Measurements from ENCODE around the gene CEACAM19. TPM values are rescaled to one million over a fixed set of nuclear protein-coding genes. Genes with fewer than 3 reads are reported as not detected.

The CEACAM19 gene
- total RNA-seq, 1 experiment from 2014 or later: 1.2 TPM

GRCh38 chr19:44698492-44699201 is 27.4 kb downstream of the CEACAM19 start, which contains the start of gene CEACAM16:
Gene CEACAM16 (plus strand): TSS chr19:44699151. CDS start chr19:44701457, 2,306 bp downstream.
- no peaks in the 10 kb centered on the region for H3K27me3 ChIP-seq (ENCODE audit: control insufficient read depth, insufficient read depth, low read length)
- in situ Hi-C loops (cut with HindIII; ENCODE audit: low pct_unique_long_range_greater_than_20kb, low sequenced_read_pairs) (no loop called here), intact Hi-C loops (cut with micrococcal nuclease; ENCODE audit: unreplicated experiment) (no loop called here)
- no peak for TF ChIP-seq SIN3A (IDR thresholded peaks at IDR 0.05; ENCODE audit: borderline replicate concordance, insufficient read depth, low read depth, low read length)
- no peak for TF ChIP-seq TCF7L2 (IDR thresholded peaks at IDR 0.05; ENCODE audit: low read depth, low read length)
- no peak for TF ChIP-seq CTCF (IDR thresholded peaks at IDR 0.05)
- TF ChIP-seq POLR2AphosphoS5 (IDR thresholded peaks at IDR 0.05; ENCODE audit: low read depth, low read length): no peak
- no peak for TF ChIP-seq REST (IDR thresholded peaks at IDR 0.05; ENCODE audit: insufficient read depth in 1 of 2, low read depth in 2 of 2, low read length in 1 of 2)
- ATAC-seq: no peak
- H3K27ac ChIP-seq (ENCODE audit: low read length): no peak within 1 kb of the TSS
- H3K36me3 ChIP-seq (ENCODE audit: control insufficient read depth, insufficient read depth, low read length): no peaks in the 10 kb centered on the region
- CTCF ChIA-PET: no interaction called here
- H3K4me1 ChIP-seq (ENCODE audit: control insufficient read depth, insufficient read depth, low read length): no peaks in the 10 kb centered on the region
- no peaks in the 10 kb centered on the region for H3K9me3 ChIP-seq (ENCODE audit: control insufficient read depth, insufficient read depth, low read depth, low read length)
- BruUV-seq (replicated peaks): no TSS peak
- DNase-seq (ENCODE audit: low read depth, low spot score): no peak
- POLR2A ChIA-PET: no interaction called here
- no peak within 1 kb of the TSS for H3K4me3 ChIP-seq (ENCODE audit: low read depth in 2 of 2, low read length in 2 of 2)

GRCh38 chr19:44700547-44700946 is 29.3 kb downstream of the CEACAM19 start:
- Histone ChIP-seq H3K36me3 (ENCODE audit: control insufficient read depth, insufficient read depth, low read length) (no peaks in the 10 kb centered on the region), H3K4me3 (ENCODE audit: low read depth in 2 of 2, low read length in 2 of 2) (no peak overlapping the region), H3K9me3 (ENCODE audit: control insufficient read depth, insufficient read depth, low read depth, low read length) (no peaks in the 10 kb centered on the region), H3K4me1 (ENCODE audit: control insufficient read depth, insufficient read depth, low read length) (no peaks in the 10 kb centered on the region), H3K27ac (ENCODE audit: low read length) (no peak overlapping the region; the same call in 1 of the 2 replicates), H3K27me3 (ENCODE audit: control insufficient read depth, insufficient read depth, low read length) (no peaks in the 10 kb centered on the region)
- in situ Hi-C loops (cut with HindIII; ENCODE audit: low pct_unique_long_range_greater_than_20kb, low sequenced_read_pairs) (no loop called here), intact Hi-C loops (cut with micrococcal nuclease; ENCODE audit: unreplicated experiment) (no loop called here)
- ATAC-seq (no peak), DNase-seq (ENCODE audit: low read depth, low spot score) (no peak)
- CTCF ChIA-PET: no interaction called here
- BruUV-seq (replicated peaks): no TSS peak
- TF ChIP-seq TCF7L2 (IDR thresholded peaks at IDR 0.05; ENCODE audit: low read depth, low read length) (no peak), CTCF (IDR thresholded peaks at IDR 0.05) (no peak)
- POLR2A ChIA-PET: no interaction called here
